PC-9 (cell line): ENCODE results near the gene SCLY.

ENCODE experiments used
- CTCF ChIP-seq: fragments of 200-600 bp; sonication (generic); conservative IDR thresholded peaks from 2 replicates; pipeline ENCODE4 v1.6.1; 2017; ENCODE audit warnings: mixed run types, antibody characterized with exemption, mild to moderate bottlenecking, moderate library complexity
- EZH2 ChIP-seq: fragments of 200-600 bp; sonication (generic); IDR thresholded peaks from 2 replicates; pipeline ENCODE4 v1.8.0; 2017; ENCODE audit warnings: antibody characterized with exemption, low read depth

- TF ChIP-seq EZH2: no peak
- no peak for TF ChIP-seq CTCF
Measured at GRCh38 chr2:238039151-238039550, 21.6 kb upstream of the SCLY start.
